GM12891 (cell line): ENCODE measurements around the gene CAPN10.

Experiments
- DNase-seq: peaks from one replicate; pipeline ENCODE4 v3.0.0; 2011; ENCODE audit warnings: low spot score; ENCODE audit not compliant: insufficient read length
- FAIRE-seq: peaks from 2 replicates; lab custom pipeline; 2011; peaks lifted over from hg19 to GRCh38; lab: Jason Lieb, UNC
- PAX5 ChIP-seq: IDR thresholded peaks from 2 replicates; pipeline ENCODE4 v1.6.1; 2011; ENCODE audit warnings: low read length, moderate library complexity, mild to moderate bottlenecking; ENCODE audit not compliant: insufficient read depth, severe bottlenecking
- POLR2A ChIP-seq: IDR thresholded peaks from 2 replicates; pipeline ENCODE4 v1.6.1; 2011; ENCODE audit warnings: low read depth, low read length, control low read depth
- POLR2AphosphoS5 ChIP-seq: IDR thresholded peaks from 2 replicates; pipeline ENCODE4 v1.6.1; 2011; ENCODE audit warnings: low read depth, low read length, control low read depth
- POU2F2 ChIP-seq: IDR thresholded peaks from 2 replicates; pipeline ENCODE4 v1.6.1; 2011; ENCODE audit warnings: low read depth, mild to moderate bottlenecking, control low read depth, low read length, moderate library complexity
- SPI1 ChIP-seq: IDR thresholded peaks from 2 replicates; pipeline ENCODE4 v1.6.1; 2011; ENCODE audit warnings: low read depth, low read length, control low read depth
- TAF1 ChIP-seq: IDR thresholded peaks from 2 replicates; pipeline ENCODE4 v1.6.1; 2011; ENCODE audit warnings: low read depth, low read length, control low read depth

The CAPN10 gene

DNA sequence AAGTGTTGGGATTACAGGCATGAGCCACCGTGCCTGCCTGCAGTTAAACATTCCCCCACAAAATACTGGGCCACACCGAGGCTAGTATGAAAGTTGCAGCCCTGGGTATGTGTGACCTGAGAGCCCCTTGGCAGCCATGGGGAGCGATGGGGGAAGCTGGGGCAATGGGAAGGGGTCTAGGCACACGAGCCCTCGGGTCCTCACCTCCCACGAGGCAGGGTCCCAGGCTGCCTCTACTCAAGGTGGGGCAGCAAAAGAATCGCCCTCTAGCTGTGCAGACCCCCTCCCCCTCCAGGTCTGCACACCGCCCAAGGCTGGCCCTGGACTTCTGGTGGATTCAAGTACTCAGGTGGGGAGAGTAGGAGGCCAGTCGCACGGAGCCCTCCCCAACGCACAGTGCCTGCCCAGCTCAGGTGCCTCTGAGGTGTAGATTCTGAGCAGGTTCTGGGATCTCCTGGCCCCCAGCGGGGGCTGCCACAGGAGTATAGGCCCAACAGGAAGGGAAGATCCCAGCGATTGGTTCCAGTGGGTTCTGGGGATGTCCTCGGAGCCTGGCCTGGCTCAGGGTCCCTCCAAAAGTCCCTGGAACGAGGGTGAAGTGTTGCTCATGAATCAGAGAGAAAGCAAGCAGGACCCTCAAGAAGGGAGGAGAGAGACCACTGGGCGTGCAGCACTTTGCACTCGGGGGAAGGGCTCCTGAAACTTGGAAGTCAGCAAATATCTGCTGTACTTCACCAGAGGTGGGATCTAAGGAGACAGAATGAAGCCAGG is 41.4 kb downstream of the CAPN10 start:
- TF ChIP-seq POLR2A = no peak
- no peak for TF ChIP-seq POLR2AphosphoS5
- TF ChIP-seq TAF1 = no peak
- no peak for TF ChIP-seq SPI1
- no peak for TF ChIP-seq POU2F2
- FAIRE-seq = no peak
- no peak for DNase-seq

DNA sequence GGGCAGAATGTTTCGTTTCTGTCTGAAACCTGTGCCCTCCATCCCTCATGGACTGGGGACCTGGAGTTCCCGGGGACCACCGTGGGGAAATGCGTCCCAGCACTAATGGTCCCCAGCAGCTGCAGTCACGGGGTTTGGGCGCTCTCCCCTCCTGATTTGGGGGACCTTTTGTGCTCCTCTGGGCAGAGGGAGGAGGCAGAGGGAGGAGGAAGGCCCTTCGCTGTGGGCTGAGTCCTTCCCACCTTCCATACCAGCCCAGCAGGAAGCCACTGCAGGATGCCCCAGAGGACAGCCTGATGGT is 41.9 kb downstream of the CAPN10 start:
- TF ChIP-seq POU2F2 = no peak
- TF ChIP-seq POLR2A = no peak
- no peak for TF ChIP-seq SPI1
- no peak for TF ChIP-seq POLR2AphosphoS5
- TF ChIP-seq PAX5 = no peak
- TF ChIP-seq TAF1 = no peak
- FAIRE-seq (no peak), DNase-seq (no peak)

DNA sequence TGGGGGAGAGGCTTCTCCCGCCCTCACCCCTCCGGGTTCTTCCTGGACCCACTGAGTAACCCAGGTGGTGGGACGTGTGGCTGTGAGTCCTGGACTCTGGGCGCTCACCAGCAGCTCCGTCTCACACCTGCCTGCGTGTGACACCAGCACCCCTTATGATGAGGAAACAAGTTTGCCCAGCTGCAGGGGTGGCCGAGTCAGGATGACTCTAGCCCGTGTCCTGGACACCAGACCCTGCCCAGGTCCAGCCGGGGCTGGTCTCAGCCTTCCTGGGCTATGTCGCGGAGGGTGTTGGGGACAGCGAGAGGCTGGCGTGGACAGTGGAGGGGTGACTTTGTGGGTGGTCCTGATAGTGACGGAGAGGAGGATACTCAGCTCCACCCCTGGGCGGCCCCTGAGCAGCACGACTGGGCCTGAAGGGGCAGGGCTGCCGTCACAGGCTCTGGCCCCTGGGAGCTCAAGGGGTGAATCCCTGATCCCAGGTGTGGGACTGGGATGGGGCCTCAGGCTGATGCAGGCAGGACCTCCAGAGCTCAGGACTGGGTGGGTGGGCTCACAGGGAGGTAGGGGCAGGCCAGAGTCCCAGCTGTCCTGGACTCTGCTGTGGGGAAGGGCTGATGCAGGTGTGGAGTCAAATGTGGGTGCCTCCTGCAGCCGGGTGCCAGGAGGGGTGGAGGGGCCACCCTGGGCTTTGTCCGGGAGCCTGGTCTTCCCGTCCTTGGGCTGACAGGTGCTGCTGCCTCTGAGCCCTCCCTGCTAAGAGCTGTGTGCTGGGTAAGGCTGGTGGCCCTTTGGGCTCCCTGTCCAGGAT is 42.5 kb downstream of the CAPN10 start:
- FAIRE-seq (no peak), DNase-seq (no peak)
- no peak for TF ChIP-seq POLR2A
- no peak for TF ChIP-seq POLR2AphosphoS5
- no peak for TF ChIP-seq SPI1
- TF ChIP-seq POU2F2 = no peak
- no peak for TF ChIP-seq TAF1
- no peak for TF ChIP-seq PAX5

DNA sequence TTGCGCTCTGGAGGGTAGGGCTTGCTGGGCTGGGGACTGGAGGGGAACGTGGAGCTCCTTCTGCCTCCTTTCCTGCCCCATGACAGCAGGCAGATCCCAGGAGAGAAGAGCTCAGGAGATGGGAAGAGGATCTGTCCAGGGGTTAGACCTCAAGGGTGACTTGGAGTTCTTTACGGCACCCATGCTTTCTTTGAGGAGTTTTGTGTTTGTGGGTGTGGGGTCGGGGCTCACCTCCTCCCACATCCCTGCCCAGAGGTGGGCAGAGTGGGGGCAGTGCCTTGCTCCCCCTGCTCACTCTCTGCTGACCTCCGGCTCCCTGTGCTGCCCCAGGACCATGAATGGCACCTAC is 43.1 kb downstream of the CAPN10 start:
- FAIRE-seq (no peak), DNase-seq (no peak)
- TF ChIP-seq PAX5 (no peak), SPI1 (no peak), POLR2AphosphoS5 (no peak), TAF1 (no peak), POU2F2 (no peak), POLR2A (no peak)

- FAIRE-seq (no peak), DNase-seq (no peak)
- no peak for TF ChIP-seq TAF1
- TF ChIP-seq POLR2A = no peak
- no peak for TF ChIP-seq POU2F2
- TF ChIP-seq SPI1 = no peak
These were observed 43.6 kb downstream of the CAPN10 start for GRCh38 chr2:240629968-240630770.

- FAIRE-seq = no peak
- no peak for DNase-seq
- TF ChIP-seq PAX5 = no peak
- TF ChIP-seq POLR2AphosphoS5 = no peak
- no peak for TF ChIP-seq SPI1
- TF ChIP-seq TAF1 = no peak
- TF ChIP-seq POLR2A = no peak
- TF ChIP-seq POU2F2 = no peak
These were observed 44.4 kb downstream of the CAPN10 start for GRCh38 chr2:240630771-240631547.

GRCh38 chr2:240631548-240632305 is 45.2 kb downstream of the CAPN10 start:
- FAIRE-seq = no peak

GRCh38 chr2:240632306-240632721 is 45.8 kb downstream of the CAPN10 start:
- no peak for TF ChIP-seq POLR2AphosphoS5
- TF ChIP-seq PAX5 = no peak
- TF ChIP-seq SPI1 = no peak
- no peak for TF ChIP-seq TAF1
- TF ChIP-seq POLR2A = no peak
- no peak for TF ChIP-seq POU2F2
- DNase-seq (no peak), FAIRE-seq (no peak)

More at GRCh38 chr2:240631548-240632305, 45.2 kb downstream of the CAPN10 start:
- no peak for DNase-seq
- TF ChIP-seq POLR2AphosphoS5 (no peak), SPI1 (no peak), PAX5 (no peak), TAF1 (no peak), POLR2A (no peak), POU2F2 (no peak)
